K562 (cell line): ENCODE results near the gene POC5. TPM values are rescaled to one million over a fixed set of nuclear protein-coding genes. Genes with fewer than 3 reads are reported as not detected.
A peak's percentile ranks its signal among the peaks of the same experiment; 100 is the strongest.

Experiments
- ATF1 ChIP-seq, 2 experiments: fragments of 450-650 bp in 1 of 2; IDR thresholded peaks; 2 replicates each; pipeline ENCODE4 v1.6.1; 2016; ENCODE audit warnings: missing compliant biosample characterization in 1 of 2, missing genetic modification characterization in 1 of 2
- BRF1 ChIP-seq: IDR thresholded peaks from 3 replicates; pipeline ENCODE4 v1.6.1; 2011; ENCODE audit warnings: borderline replicate concordance, mild to moderate bottlenecking; ENCODE audit not compliant: insufficient read length; ENCODE audit errors: extremely low read depth
- CREB5 ChIP-seq: fragments of 250-450 bp; sonication (Bioruptor Pico); IDR thresholded peaks from 2 replicates; pipeline ENCODE4 v1.5.0; 2020; ENCODE audit warnings: mild to moderate bottlenecking
- CSDE1 ChIP-seq, 2 experiments: fragments of 450-650 bp; IDR thresholded peaks; 2 replicates each; pipeline ENCODE4 v1.6.1; 2016; ENCODE audit warnings: mild to moderate bottlenecking in 1 of 2
- DLX4 ChIP-seq: fragments of 250-450 bp; sonication (Bioruptor Pico); IDR thresholded peaks from 2 replicates; pipeline ENCODE4 v1.6.1; 2021; ENCODE audit warnings: mild to moderate bottlenecking
- EGR1 ChIP-seq: fragments of 450-650 bp; conservative IDR thresholded peaks from 2 replicates; pipeline ENCODE4 v1.6.1; 2017; ENCODE audit warnings: mild to moderate bottlenecking
- ETS1 ChIP-seq: conservative IDR thresholded peaks from 2 replicates; pipeline ENCODE4 v1.6.1; 2011; ENCODE audit warnings: low read depth, mild to moderate bottlenecking, low read length; ENCODE audit not compliant: control insufficient read depth
- GTF2A2 ChIP-seq: IDR thresholded peaks from 2 replicates; pipeline ENCODE4 v1.6.1; 2016; ENCODE audit warnings: mild to moderate bottlenecking, missing genetic modification characterization, missing compliant biosample characterization
- KAT2B ChIP-seq: IDR thresholded peaks from one replicate; pipeline ENCODE4 v1.6.1; 2012; ENCODE audit warnings: low read depth, mild to moderate bottlenecking, control low read depth, inconsistent platforms, low read length, moderate library complexity
- KHSRP ChIP-seq: fragments of 450-650 bp; IDR thresholded peaks from 2 replicates; pipeline ENCODE4 v1.6.1; 2017
- MED1 ChIP-seq: sonication (generic); formaldehyde crosslinking; IDR thresholded peaks from 2 replicates; pipeline ENCODE4 v1.8.1; 2023; ENCODE audit warnings: missing genetic modification reagents, borderline replicate concordance
- MTA3 ChIP-seq: fragments of 450-650 bp; formaldehyde crosslinking; IDR thresholded peaks from 2 replicates; pipeline ENCODE4 v1.6.1; 2017; ENCODE audit warnings: mild to moderate bottlenecking, borderline replicate concordance
- MYBL2 ChIP-seq, 2 experiments: fragments of 450-650 bp in 1 of 2; sonication (generic) in 1 of 2; formaldehyde crosslinking in 1 of 2; IDR thresholded peaks; 2 replicates each; pipeline versions ENCODE4 v1.6.1 to v1.8.1; 2017 to 2022; ENCODE audit warnings: borderline replicate concordance in 1 of 2, inconsistent platforms in 1 of 2, low read depth in 1 of 2, mild to moderate bottlenecking in 1 of 2, missing genetic modification reagents in 1 of 2, moderate library complexity in 1 of 2
- NFE2 ChIP-seq: IDR thresholded peaks from 2 replicates; pipeline ENCODE4 v1.6.1; 2014; ENCODE audit warnings: antibody characterized with exemption, low read depth
- NFE2L1 ChIP-seq: fragments of 450-650 bp; IDR thresholded peaks from 2 replicates; pipeline ENCODE4 v1.6.1; 2016; ENCODE audit warnings: missing genetic modification characterization, low read depth, mild to moderate bottlenecking, missing compliant biosample characterization, moderate library complexity, borderline replicate concordance
- NONO ChIP-seq, 2 experiments: fragments of 200-400 bp in 1 of 2; fragments of 450-650 bp in 1 of 2; formaldehyde crosslinking in 1 of 2; IDR thresholded peaks; 2 replicates each; pipeline ENCODE4 v1.6.1; 2017; ENCODE audit warnings: low read depth in 2 of 2, mild to moderate bottlenecking in 2 of 2, moderate library complexity in 2 of 2, low read length in 1 of 2
- RFX7 ChIP-seq: fragments of 250-450 bp; sonication (Bioruptor Pico); IDR thresholded peaks from 2 replicates; pipeline ENCODE4 v1.5.1; 2021; ENCODE audit warnings: mild to moderate bottlenecking
- THRB ChIP-seq: fragments of 450-650 bp; formaldehyde crosslinking; conservative IDR thresholded peaks from 2 replicates; pipeline ENCODE4 v1.4.0; 2022; ENCODE audit warnings: mild to moderate bottlenecking, missing genetic modification characterization
- TOE1 ChIP-seq, 2 experiments: fragments of 450-650 bp in 1 of 2; sonication (generic) in 1 of 2; formaldehyde crosslinking in 1 of 2; IDR thresholded peaks; 2 replicates each; pipeline versions ENCODE4 v1.7.1 to v1.8.0; 2016 to 2022; ENCODE audit warnings: borderline replicate concordance in 2 of 2, mild to moderate bottlenecking in 2 of 2, antibody characterized with exemption in 1 of 2, inconsistent platforms in 1 of 2, low read depth in 1 of 2, missing genetic modification reagents in 1 of 2, moderate library complexity in 1 of 2
- ZBTB43 ChIP-seq: sonication (generic); formaldehyde crosslinking; IDR thresholded peaks from 2 replicates; pipeline ENCODE4 v1.8.0; 2023; ENCODE audit warnings: mild to moderate bottlenecking, missing genetic modification reagents
- ZNF174 ChIP-seq: fragments of 250-450 bp; sonication (Bioruptor Pico); IDR thresholded peaks from 2 replicates; pipeline ENCODE4 v1.4.0; 2020; ENCODE audit warnings: mild to moderate bottlenecking
- ZNF197 ChIP-seq: fragments of 200-800 bp; sonication (Bioruptor generic); IDR thresholded peaks from 2 replicates; pipeline ENCODE4 v1.6.1; 2016; ENCODE audit warnings: low read depth, missing genetic modification characterization, missing compliant biosample characterization
- ZNF224 ChIP-seq: sonication (generic); formaldehyde crosslinking; IDR thresholded peaks from 2 replicates; pipeline ENCODE4 v1.8.0; 2022; ENCODE audit warnings: mild to moderate bottlenecking, missing genetic modification reagents
- polyA plus RNA-seq, 8 experiments: library from polyadenylated mRNA; depleted of rRNA in 4 of 8; stranded (reverse) in 5 of 8; unstranded in 3 of 8; fragments of >200 nt; fragmentation: Nextera tagmentation in 2 of 8; fragmentation: Illumina TruSeq in 1 of 8; extraction: Ambion mirVana in 2 of 8; extraction: Trizol in 1 of 8; gene quantifications; 2 replicates each; pipeline versions ENCODE4 v1.2.1 to v1.2.3, GENCODE V29; 2011 to 2014; ENCODE audit warnings: inconsistent platforms in 1 of 8, missing spikeins in 1 of 8
- total RNA-seq, 7 experiments: library from RNA; depleted of rRNA in 6 of 7; stranded (reverse); fragments of >200 nt in 6 of 7; fragmentation: Illumina TruSeq in 2 of 7; extraction: Trizol in 2 of 7; gene quantifications; 2 replicates each; pipeline versions ENCODE4 v1.2.1 to v1.2.3, GENCODE V29; 2011 to 2021; ENCODE audit warnings: low replicate concordance in 1 of 7

The POC5 gene
- total and polyA plus RNA-seq, 9 of the 15 experiments (the other 6 are each of a cell fraction or from before 2014, with no cell fraction given): 14.5 to 38.2 (median 27.0) TPM

- no peak for TF ChIP-seq ETS1
- TF ChIP-seq MED1 (CRISPR knock-in tag): no peak
- no peak for TF ChIP-seq MYBL2 (IDR thresholded peaks at IDR 0.05; ENCODE audit: low read depth)
- no peak for TF ChIP-seq MYBL2 (CRISPR knock-in tag; IDR thresholded peaks at IDR 0.05; ENCODE audit: borderline replicate concordance)
- no peak for TF ChIP-seq ZBTB43
- TF ChIP-seq KAT2B: no peak
- TF ChIP-seq THRB (CRISPR knock-in tag): no peak
- TF ChIP-seq CREB5 (CRISPR knock-in tag): no peak
- no peak for TF ChIP-seq RFX7 (CRISPR knock-in tag)
- no peak for TF ChIP-seq ZNF224
- no peak for TF ChIP-seq ZNF197
- no peak for TF ChIP-seq NONO (IDR thresholded peaks at IDR 0.05; ENCODE audit: low read depth in 2 of 2, low read length in 1 of 2)
- peak; percentile 45; the same call in 1 of the 2 replicates for TF ChIP-seq TOE1 (IDR thresholded peaks at IDR 0.05; ENCODE audit: borderline replicate concordance)
- TF ChIP-seq TOE1 (CRISPR knock-in tag; IDR thresholded peaks at IDR 0.05; ENCODE audit: borderline replicate concordance, low read depth): no peak
- TF ChIP-seq EGR1: no peak
- TF ChIP-seq NFE2: peak; percentile 89
- no peak for TF ChIP-seq GTF2A2
- no peak for TF ChIP-seq BRF1
- peak; percentile 40; the same call in 1 of the 2 replicates for TF ChIP-seq MTA3
- no peak for TF ChIP-seq CSDE1 (IDR thresholded peaks at IDR 0.05)
- TF ChIP-seq ZNF174: no peak
- no peak for TF ChIP-seq KHSRP
- TF ChIP-seq ATF1 (CRISPR knock-in tag; IDR thresholded peaks at IDR 0.05): no peak
- 0 out of 2 replicates have a peak, but pooled peaks have one; percentile 8 for TF ChIP-seq ATF1 (tag; IDR thresholded peaks at IDR 0.05)
- no peak for TF ChIP-seq NFE2L1
- no peak for TF ChIP-seq DLX4 (CRISPR knock-in tag)
Observed at GRCh38 chr5:75706775-75707174, 10.5 kb downstream of the POC5 start (continued).
